GM23338 (cell line): ENCODE measurements around the gene NCF1. TPM values are rescaled to one million over a fixed set of nuclear protein-coding genes. Genes with fewer than 3 reads are reported as not detected.
"Not testable (repeated sequence)": the region's sequence is repeated elsewhere in the genome, so short reads cannot be mapped to it uniquely, and the experiment has no call there.

ENCODE experiments used
- ATAC-seq: fragments of 200-7000 bp; cut with Tn5 transposase; 3 replicates; pipeline ENCODE4 v1.9.1; 2020
- DNase-seq: peaks from one replicate; pipeline ENCODE4 v3.0.0-alpha.2; 2015; ENCODE audit warnings: low spot score
- H2AFZ ChIP-seq: fragments of 200-600 bp; sonication (generic); 2 replicates; pipeline ENCODE4 v1.8.0; 2016; ENCODE audit warnings: antibody characterized with exemption, mild to moderate bottlenecking, moderate library complexity
- H3F3A ChIP-seq: fragments of 200-600 bp; sonication (generic); replicated peaks from 2 replicates; pipeline ENCODE4 v1.8.0; 2017; ENCODE audit warnings: antibody characterized with exemption, mixed run types, low read depth
- H3K27ac ChIP-seq: fragments of 200-600 bp; sonication (generic); 2 replicates; pipeline ENCODE4 v1.6.1; 2016; ENCODE audit warnings: low read depth
- H3K27me3 ChIP-seq: fragments of 200-600 bp; sonication (generic); 2 replicates; pipeline ENCODE4 v1.8.0; 2016; ENCODE audit warnings: mild to moderate bottlenecking, mixed run types, moderate library complexity; ENCODE audit not compliant: insufficient read depth
- H3K36me3 ChIP-seq: fragments of 200-600 bp; sonication (generic); 2 replicates; pipeline ENCODE4 v1.8.0; 2016; ENCODE audit warnings: mild to moderate bottlenecking; ENCODE audit not compliant: insufficient read depth
- H3K4me1 ChIP-seq: fragments of 200-600 bp; sonication (generic); 2 replicates; pipeline ENCODE4 v1.8.0; 2016; ENCODE audit warnings: mild to moderate bottlenecking, moderate library complexity; ENCODE audit not compliant: insufficient read depth
- H3K4me2 ChIP-seq: fragments of 200-600 bp; sonication (generic); 2 replicates; pipeline ENCODE4 v1.7.1; 2017; ENCODE audit warnings: mixed run types
- H3K4me3 ChIP-seq: fragments of 200-600 bp; sonication (generic); 2 replicates; pipeline ENCODE4 v1.6.1; 2016; ENCODE audit warnings: mixed run types
- H3K79me2 ChIP-seq: fragments of 200-600 bp; sonication (generic); replicated peaks from 2 replicates; pipeline ENCODE4 v1.8.0; 2017; ENCODE audit warnings: mild to moderate bottlenecking; ENCODE audit not compliant: insufficient read depth
- H3K9me2 ChIP-seq: fragments of 200-600 bp; sonication (generic); 2 replicates; pipeline ENCODE4 v1.8.0; 2017; ENCODE audit not compliant: insufficient read depth
- H4K20me1 ChIP-seq: fragments of 200-600 bp; sonication (generic); replicated peaks from 2 replicates; pipeline ENCODE4 v1.8.0; 2017; ENCODE audit warnings: mild to moderate bottlenecking; ENCODE audit not compliant: insufficient read depth
- H3K27ac Mint-ChIP-seq: 2 replicates; pipeline ENCODE4 v1.8.0; 2020; ENCODE audit warnings: inconsistent platforms, mild to moderate bottlenecking, moderate library complexity, mixed read lengths
- H3K27me3 Mint-ChIP-seq: 3 replicates; pipeline ENCODE4 v1.8.0; 2022; ENCODE audit warnings: low read depth, mild to moderate bottlenecking, moderate library complexity, mixed read lengths, inconsistent platforms; ENCODE audit not compliant: insufficient read depth, poor library complexity
- H3K36me3 Mint-ChIP-seq: 3 replicates; pipeline ENCODE4 v1.8.0; 2021; ENCODE audit warnings: low read depth, mild to moderate bottlenecking, inconsistent platforms, moderate library complexity, mixed read lengths
- H3K4me1 Mint-ChIP-seq: 3 replicates; pipeline ENCODE4 v1.8.0; 2020; ENCODE audit warnings: mild to moderate bottlenecking, inconsistent platforms, mixed read lengths
- H3K4me3 Mint-ChIP-seq: 3 replicates; pipeline ENCODE4 v1.8.0; 2021; ENCODE audit warnings: moderate library complexity, mild to moderate bottlenecking, inconsistent platforms, mixed read lengths
- H3K9me3 Mint-ChIP-seq: 3 replicates; pipeline ENCODE4 v1.8.0; 2020; ENCODE audit warnings: moderate library complexity, mild to moderate bottlenecking, inconsistent platforms, mixed read lengths
- EZH2phosphoT487 ChIP-seq: fragments of 200-600 bp; sonication (generic); IDR thresholded peaks from one replicate; pipeline ENCODE4 v1.8.1; 2018; ENCODE audit warnings: antibody characterized with exemption; ENCODE audit not compliant: unreplicated experiment
- POLR2AphosphoS5 ChIP-seq: IDR thresholded peaks from 2 replicates; pipeline ENCODE4 v1.6.1; 2016; ENCODE audit warnings: antibody characterized with exemption, low read depth
- STAT1 ChIP-seq: IDR thresholded peaks from one replicate; pipeline ENCODE4 v1.6.1; 2016; ENCODE audit warnings: antibody characterized with exemption; ENCODE audit not compliant: unreplicated experiment
- ZNF331 ChIP-seq: fragments of 250-450 bp; sonication (Bioruptor Pico); IDR thresholded peaks from 2 replicates; pipeline ENCODE4 v1.5.0; 2020; ENCODE audit warnings: low read depth, mild to moderate bottlenecking, moderate library complexity
- polyA plus RNA-seq: library from polyadenylated mRNA; unstranded; fragments of >200 nt; fragmentation: Nextera tagmentation; extraction: Ambion mirVana; gene quantifications from 2 replicates; pipeline ENCODE4 v1.2.1, GENCODE V29; 2016
- total RNA-seq: library from RNA; depleted of rRNA; stranded (reverse); fragments of >200 nt; shearing (Covaris generic); gene quantifications from 2 replicates; pipeline ENCODE4 v1.2.3, GENCODE V29; 2014
- TF ChIP-seq, protein P1 (sequence below): IDR thresholded peaks from 2 replicates; pipeline ENCODE4 v1.6.1; 2016; ENCODE audit warnings: antibody characterized with exemption
- TF ChIP-seq, protein P2 (sequence below): fragments of 250-450 bp; sonication (Bioruptor Pico); IDR thresholded peaks from 2 replicates; pipeline ENCODE4 v1.5.0; 2020; ENCODE audit warnings: mild to moderate bottlenecking, moderate library complexity

Gene NCF1
- total and polyA plus RNA-seq, 2 experiments from 2014 or later = 0.49 to 1.4 TPM

DNA sequence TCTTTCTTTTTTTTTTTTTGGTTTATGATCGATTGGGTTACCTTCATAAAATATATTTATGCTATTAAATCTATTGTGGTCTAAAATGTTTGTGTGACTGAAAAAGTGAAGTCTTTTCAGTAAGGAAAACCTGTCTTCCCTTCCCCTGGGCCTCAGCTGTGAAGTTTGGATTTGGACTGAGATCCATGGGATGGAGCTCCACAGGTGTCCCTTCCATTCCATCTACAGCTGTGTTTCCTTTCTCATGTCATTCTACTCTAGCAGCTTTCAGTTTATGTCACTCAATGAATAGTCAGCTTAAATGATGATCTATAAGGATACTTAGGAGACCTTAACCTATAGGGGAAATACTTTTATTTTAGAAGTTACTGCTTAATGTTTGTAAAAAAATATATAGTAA, 48.0 kb upstream of the NCF1 start (continued):
- TF ChIP-seq, protein P1, sequence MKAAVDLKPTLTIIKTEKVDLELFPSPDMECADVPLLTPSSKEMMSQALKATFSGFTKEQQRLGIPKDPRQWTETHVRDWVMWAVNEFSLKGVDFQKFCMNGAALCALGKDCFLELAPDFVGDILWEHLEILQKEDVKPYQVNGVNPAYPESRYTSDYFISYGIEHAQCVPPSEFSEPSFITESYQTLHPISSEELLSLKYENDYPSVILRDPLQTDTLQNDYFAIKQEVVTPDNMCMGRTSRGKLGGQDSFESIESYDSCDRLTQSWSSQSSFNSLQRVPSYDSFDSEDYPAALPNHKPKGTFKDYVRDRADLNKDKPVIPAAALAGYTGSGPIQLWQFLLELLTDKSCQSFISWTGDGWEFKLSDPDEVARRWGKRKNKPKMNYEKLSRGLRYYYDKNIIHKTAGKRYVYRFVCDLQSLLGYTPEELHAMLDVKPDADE = no peak
- TF ChIP-seq POLR2AphosphoS5 = no peak
- TF ChIP-seq STAT1 = no peak
- no peak for TF ChIP-seq ZNF331 (CRISPR knock-in tag)
- no peak for TF ChIP-seq EZH2phosphoT487

DNA sequence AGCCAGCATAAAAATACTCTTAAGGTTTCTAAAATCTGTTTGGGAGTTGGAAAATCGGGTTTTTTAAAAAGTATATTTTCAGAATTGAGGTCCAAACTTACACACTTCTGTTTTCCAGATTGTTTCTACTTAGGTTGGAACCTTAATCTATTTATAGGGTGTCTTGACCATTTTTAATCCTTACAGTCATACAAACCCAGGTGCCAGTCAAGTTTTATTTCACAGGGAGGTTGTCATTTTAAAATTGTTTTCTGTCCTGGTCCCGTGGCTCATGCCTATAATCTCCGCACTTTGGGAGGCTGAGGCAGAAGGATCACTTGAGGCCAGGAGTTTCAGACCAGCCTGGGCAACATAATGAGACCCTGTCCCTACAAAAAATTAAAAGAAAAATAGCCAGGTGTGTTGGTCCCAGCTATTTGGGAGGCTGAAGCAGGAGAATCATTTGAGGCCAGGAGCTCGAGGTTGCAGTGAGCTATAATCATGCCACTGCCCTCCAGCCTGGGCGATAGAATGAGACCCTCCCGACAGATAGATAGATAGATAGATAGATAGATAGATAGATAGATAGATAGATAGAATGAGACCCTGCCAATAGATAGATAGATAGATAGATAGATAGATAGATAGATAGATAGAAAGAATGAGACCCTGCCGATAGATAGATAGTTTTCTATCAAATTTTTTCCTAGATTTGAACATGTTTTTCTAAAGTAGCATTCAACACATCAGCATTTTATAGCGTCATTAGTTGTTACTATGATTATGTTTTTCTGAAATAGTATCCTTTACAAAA, 47.3 kb upstream of the NCF1 start:
- Mint-ChIP-seq H3K27ac (no peak overlapping the region), H3K4me1 (no peaks in the 10 kb centered on the region), H3K36me3 (peaks cover 28% of the 10 kb centered on the region), H3K4me3 (no peak overlapping the region), H3K27me3 (peaks cover 6% of the 10 kb centered on the region), H3K9me3 (no peaks in the 10 kb centered on the region)
- Histone ChIP-seq H2AFZ (no peak overlapping the region), H3K27me3 (no peaks in the 10 kb centered on the region), H3K27ac (0 out of 2 replicates have a peak overlapping the region, but pooled peaks have one; percentile 50), H3K36me3 (peaks cover 5% of the 10 kb centered on the region; the same call in 1 of the 2 replicates), H3F3A (no peaks in the 10 kb centered on the region; the same call in 1 of the 2 replicates), H3K4me1 (no peaks in the 10 kb centered on the region), H3K79me2 (peaks cover 13% of the 10 kb centered on the region), H4K20me1 (no peaks in the 10 kb centered on the region; the same call in 1 of the 2 replicates), H3K9me2 (no peaks in the 10 kb centered on the region), H3K4me2 (no peak overlapping the region), H3K4me3 (no peak overlapping the region)
- TF ChIP-seq, protein P2, sequence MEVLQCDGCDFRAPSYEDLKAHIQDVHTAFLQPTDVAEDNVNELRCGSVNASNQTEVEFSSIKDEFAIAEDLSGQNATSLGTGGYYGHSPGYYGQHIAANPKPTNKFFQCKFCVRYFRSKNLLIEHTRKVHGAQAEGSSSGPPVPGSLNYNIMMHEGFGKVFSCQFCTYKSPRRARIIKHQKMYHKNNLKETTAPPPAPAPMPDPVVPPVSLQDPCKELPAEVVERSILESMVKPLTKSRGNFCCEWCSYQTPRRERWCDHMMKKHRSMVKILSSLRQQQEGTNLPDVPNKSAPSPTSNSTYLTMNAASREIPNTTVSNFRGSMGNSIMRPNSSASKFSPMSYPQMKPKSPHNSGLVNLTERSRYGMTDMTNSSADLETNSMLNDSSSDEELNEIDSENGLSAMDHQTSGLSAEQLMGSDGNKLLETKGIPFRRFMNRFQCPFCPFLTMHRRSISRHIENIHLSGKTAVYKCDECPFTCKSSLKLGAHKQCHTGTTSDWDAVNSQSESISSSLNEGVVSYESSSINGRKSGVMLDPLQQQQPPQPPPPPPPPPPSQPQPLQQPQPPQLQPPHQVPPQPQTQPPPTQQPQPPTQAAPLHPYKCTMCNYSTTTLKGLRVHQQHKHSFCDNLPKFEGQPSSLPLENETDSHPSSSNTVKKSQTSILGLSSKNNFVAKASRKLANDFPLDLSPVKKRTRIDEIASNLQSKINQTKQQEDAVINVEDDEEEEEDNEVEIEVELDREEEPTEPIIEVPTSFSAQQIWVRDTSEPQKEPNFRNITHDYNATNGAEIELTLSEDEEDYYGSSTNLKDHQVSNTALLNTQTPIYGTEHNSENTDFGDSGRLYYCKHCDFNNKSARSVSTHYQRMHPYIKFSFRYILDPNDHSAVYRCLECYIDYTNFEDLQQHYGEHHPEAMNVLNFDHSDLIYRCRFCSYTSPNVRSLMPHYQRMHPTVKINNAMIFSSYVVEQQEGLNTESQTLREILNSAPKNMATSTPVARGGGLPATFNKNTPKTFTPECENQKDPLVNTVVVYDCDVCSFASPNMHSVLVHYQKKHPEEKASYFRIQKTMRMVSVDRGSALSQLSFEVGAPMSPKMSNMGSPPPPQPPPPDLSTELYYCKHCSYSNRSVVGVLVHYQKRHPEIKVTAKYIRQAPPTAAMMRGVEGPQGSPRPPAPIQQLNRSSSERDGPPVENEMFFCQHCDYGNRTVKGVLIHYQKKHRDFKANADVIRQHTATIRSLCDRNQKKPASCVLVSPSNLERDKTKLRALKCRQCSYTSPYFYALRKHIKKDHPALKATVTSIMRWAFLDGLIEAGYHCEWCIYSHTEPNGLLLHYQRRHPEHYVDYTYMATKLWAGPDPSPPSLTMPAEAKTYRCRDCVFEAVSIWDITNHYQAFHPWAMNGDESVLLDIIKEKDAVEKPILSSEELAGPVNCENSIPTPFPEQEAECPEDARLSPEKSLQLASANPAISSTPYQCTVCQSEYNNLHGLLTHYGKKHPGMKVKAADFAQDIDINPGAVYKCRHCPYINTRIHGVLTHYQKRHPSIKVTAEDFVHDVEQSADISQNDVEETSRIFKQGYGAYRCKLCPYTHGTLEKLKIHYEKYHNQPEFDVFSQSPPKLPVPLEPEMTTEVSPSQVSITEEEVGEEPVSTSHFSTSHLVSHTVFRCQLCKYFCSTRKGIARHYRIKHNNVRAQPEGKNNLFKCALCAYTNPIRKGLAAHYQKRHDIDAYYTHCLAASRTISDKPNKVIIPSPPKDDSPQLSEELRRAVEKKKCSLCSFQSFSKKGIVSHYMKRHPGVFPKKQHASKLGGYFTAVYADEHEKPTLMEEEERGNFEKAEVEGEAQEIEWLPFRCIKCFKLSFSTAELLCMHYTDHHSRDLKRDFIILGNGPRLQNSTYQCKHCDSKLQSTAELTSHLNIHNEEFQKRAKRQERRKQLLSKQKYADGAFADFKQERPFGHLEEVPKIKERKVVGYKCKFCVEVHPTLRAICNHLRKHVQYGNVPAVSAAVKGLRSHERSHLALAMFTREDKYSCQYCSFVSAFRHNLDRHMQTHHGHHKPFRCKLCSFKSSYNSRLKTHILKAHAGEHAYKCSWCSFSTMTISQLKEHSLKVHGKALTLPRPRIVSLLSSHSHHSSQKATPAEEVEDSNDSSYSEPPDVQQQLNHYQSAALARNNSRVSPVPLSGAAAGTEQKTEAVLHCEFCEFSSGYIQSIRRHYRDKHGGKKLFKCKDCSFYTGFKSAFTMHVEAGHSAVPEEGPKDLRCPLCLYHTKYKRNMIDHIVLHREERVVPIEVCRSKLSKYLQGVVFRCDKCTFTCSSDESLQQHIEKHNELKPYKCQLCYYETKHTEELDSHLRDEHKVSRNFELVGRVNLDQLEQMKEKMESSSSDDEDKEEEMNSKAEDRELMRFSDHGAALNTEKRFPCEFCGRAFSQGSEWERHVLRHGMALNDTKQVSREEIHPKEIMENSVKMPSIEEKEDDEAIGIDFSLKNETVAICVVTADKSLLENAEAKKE = no peak
- no peak for DNase-seq
- no peak for ATAC-seq

DNA sequence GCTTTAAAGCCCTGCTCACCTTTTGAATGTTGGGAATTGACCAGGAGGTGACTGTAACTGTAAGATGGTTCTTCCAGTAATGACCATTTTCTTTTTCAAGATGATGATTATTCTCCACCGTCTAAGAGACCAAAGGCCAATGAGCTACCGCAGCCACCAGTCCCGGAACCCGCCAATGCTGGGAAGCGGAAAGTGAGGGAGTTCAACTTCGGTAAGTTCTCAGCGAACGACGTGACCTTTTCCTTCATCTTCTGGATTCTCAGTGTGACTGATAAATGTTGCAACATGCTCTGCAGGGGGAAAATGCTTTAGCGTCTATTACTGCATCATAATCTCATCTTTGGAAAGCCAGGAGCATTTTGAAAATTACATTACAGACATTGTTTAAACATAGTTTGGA, 45.1 kb upstream of the NCF1 start:
- H3K9me3 Mint-ChIP-seq, H4K20me1 ChIP-seq, H3K4me3 Mint-ChIP-seq: not testable (repeated sequence)

DNA sequence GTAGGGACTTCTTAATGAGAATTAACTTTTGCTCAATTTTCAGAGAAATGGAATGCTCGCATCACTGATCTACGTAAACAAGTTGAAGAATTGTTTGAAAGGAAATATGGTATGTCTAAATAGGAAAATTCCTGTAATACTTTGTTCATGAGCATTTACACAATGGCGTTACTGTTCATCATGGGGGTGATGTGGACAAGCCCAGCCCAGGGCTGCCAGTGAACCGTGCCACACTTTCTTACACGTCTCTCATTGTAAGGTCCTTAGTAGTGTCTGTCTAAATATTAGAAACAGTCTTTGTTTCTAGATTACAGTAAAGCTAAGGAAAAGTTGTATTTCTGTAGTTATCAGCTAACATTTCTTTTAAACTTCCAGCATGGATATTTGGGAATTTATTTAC, 43.6 kb upstream of the NCF1 start:
- not testable (repeated sequence) for H3K4me1 Mint-ChIP-seq, H4K20me1 ChIP-seq, H3K4me2 ChIP-seq, ATAC-seq, H3K27ac Mint-ChIP-seq, H3K4me3 ChIP-seq, H3K79me2 ChIP-seq, H2AFZ ChIP-seq, H3K9me2 ChIP-seq, H3K4me1 ChIP-seq, H3K36me3 ChIP-seq, H3K27ac ChIP-seq, H3F3A ChIP-seq, H3K9me3 Mint-ChIP-seq, H3K27me3 ChIP-seq, DNase-seq, H3K27me3 Mint-ChIP-seq, H3K36me3 Mint-ChIP-seq, H3K4me3 Mint-ChIP-seq

More for the DNA sequence above, 45.1 kb upstream of the NCF1 start:
- not testable (repeated sequence) for H3K27ac ChIP-seq, H3F3A ChIP-seq, H3K4me2 ChIP-seq, H3K27ac Mint-ChIP-seq, H3K4me1 Mint-ChIP-seq, ATAC-seq, H3K27me3 ChIP-seq, H3K4me3 ChIP-seq, H2AFZ ChIP-seq, H3K9me2 ChIP-seq, DNase-seq, H3K36me3 ChIP-seq, H3K4me1 ChIP-seq, H3K79me2 ChIP-seq, H3K27me3 Mint-ChIP-seq
- peaks cover 12% of the 10 kb centered on the region; the same call in 2 of the 3 replicates for H3K36me3 Mint-ChIP-seq
